DMS153 treated with DMSO at 0.1 percent for 48 hours (cell line): ENCODE results near the gene SOD1.

ENCODE experiments used
- DNase-seq: peaks from one replicate; lab custom pipeline; 2025; ENCODE audit not compliant: unreplicated experiment; lab: John Stamatoyannopoulos, UW

Gene SOD1

GRCh38 chr21:31678478-31678877 lies 19.0 kb downstream of the SOD1 start:
- no peak for DNase-seq

- no peak for DNase-seq
Measured at GRCh38 chr21:31682620-31683019, 23.1 kb downstream of the SOD1 start.

GRCh38 chr21:31683029-31683428 lies 23.5 kb downstream of the SOD1 start:
- DNase-seq: no peak

- DNase-seq: no peak
Measured at GRCh38 chr21:31684918-31685317, 25.4 kb downstream of the SOD1 start.

GRCh38 chr21:31686272-31686915 lies 26.9 kb downstream of the SOD1 start:
- DNase-seq: no peak

GRCh38 chr21:31687108-31687507 lies 27.6 kb downstream of the SOD1 start:
- DNase-seq: no peak

GRCh38 chr21:31688603-31689368 lies 29.3 kb downstream of the SOD1 start:
- no peak for DNase-seq

GRCh38 chr21:31693222-31693621 lies 33.7 kb downstream of the SOD1 start:
- no peak for DNase-seq

GRCh38 chr21:31696424-31696823 lies 36.9 kb downstream of the SOD1 start:
- no peak for DNase-seq

- no peak for DNase-seq
Measured at GRCh38 chr21:31698461-31698860, 39.0 kb downstream of the SOD1 start.

GRCh38 chr21:31700040-31700439 lies 40.5 kb downstream of the SOD1 start:
- DNase-seq: no peak

- no peak for DNase-seq
Measured at GRCh38 chr21:31706562-31706961, 47.1 kb downstream of the SOD1 start.

- DNase-seq: no peak
Measured at GRCh38 chr21:31707499-31707898, 48.0 kb downstream of the SOD1 start.

GRCh38 chr21:31708541-31708940 lies 49.0 kb downstream of the SOD1 start:
- no peak for DNase-seq

GRCh38 chr21:31710586-31710985 lies 51.1 kb downstream of the SOD1 start:
- no peak for DNase-seq

GRCh38 chr21:31711326-31711725 lies 51.8 kb downstream of the SOD1 start:
- no peak for DNase-seq

- no peak for DNase-seq
Measured at GRCh38 chr21:31711745-31712285, 52.3 kb downstream of the SOD1 start.

GRCh38 chr21:31713115-31713514 lies 53.6 kb downstream of the SOD1 start:
- no peak for DNase-seq

- DNase-seq: no peak
Measured at GRCh38 chr21:31713973-31714740, 54.7 kb downstream of the SOD1 start.

- no peak for DNase-seq
Measured at GRCh38 chr21:31714741-31715365, 55.4 kb downstream of the SOD1 start.

GRCh38 chr21:31716106-31716505 lies 56.6 kb downstream of the SOD1 start:
- no peak for DNase-seq
